Neural progenitor cell (in vitro differentiated cells): Measurements from ENCODE around the gene ING1.

Source experiments
- EZH2 ChIP-seq: fragments of 200-600 bp; sonication (generic); IDR thresholded peaks from 2 replicates; pipeline ENCODE4 v1.6.1; 2017; ENCODE audit warnings: antibody characterized with exemption, mild to moderate bottlenecking, moderate library complexity
- EZH2phosphoT487 ChIP-seq: fragments of 200-600 bp; sonication (generic); IDR thresholded peaks from 2 replicates; pipeline ENCODE4 v1.6.1; 2017; ENCODE audit warnings: antibody characterized with exemption

- TF ChIP-seq EZH2phosphoT487 (no peak), EZH2 (no peak)
Measured at GRCh38 chr13:110758195-110758805, 44.8 kb downstream of the ING1 start.
